Measurements from ENCODE around the gene CNTFR.

DNA sequence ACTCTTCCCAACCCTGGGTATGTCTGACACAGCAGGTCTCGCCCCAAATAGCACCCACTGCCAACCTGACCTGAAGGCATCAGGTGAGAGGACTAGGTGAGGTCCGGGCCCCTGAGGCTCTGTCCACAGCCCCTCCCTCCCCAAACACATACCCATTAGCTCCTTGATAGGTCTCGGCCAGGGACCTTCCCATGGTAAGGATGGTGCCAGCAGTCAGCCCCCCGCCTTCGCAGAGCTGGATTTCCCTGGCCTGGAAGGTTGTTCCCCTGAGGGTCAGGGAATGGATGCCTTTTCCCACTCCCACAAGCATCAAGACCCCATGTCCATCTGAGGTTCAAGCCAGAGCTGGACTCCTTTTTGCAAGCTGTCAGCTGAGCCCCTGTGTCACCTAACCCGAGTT lies 69.4 kb downstream of the CNTFR start:
- TF ChIP-seq, protein P1, sequence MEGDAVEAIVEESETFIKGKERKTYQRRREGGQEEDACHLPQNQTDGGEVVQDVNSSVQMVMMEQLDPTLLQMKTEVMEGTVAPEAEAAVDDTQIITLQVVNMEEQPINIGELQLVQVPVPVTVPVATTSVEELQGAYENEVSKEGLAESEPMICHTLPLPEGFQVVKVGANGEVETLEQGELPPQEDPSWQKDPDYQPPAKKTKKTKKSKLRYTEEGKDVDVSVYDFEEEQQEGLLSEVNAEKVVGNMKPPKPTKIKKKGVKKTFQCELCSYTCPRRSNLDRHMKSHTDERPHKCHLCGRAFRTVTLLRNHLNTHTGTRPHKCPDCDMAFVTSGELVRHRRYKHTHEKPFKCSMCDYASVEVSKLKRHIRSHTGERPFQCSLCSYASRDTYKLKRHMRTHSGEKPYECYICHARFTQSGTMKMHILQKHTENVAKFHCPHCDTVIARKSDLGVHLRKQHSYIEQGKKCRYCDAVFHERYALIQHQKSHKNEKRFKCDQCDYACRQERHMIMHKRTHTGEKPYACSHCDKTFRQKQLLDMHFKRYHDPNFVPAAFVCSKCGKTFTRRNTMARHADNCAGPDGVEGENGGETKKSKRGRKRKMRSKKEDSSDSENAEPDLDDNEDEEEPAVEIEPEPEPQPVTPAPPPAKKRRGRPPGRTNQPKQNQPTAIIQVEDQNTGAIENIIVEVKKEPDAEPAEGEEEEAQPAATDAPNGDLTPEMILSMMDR (IDR thresholded peaks at IDR 0.05; ENCODE audit: poor library complexity) = no peak
- TF ChIP-seq EZH2 (IDR thresholded peaks at IDR 0.05; ENCODE audit: borderline replicate concordance) = no peak
- TF ChIP-seq EZH2phosphoT487 (IDR thresholded peaks at IDR 0.05; ENCODE audit: low read depth, severe bottlenecking, unreplicated experiment) = no peak
